Inferior parietal cortex (tissue), 1 donor: ENCODE measurements around the gene PRRG3.
"Not testable (repeated sequence)": the region's sequence is repeated elsewhere in the genome, so short reads cannot be mapped to it uniquely, and the experiment has no call there.

ENCODE experiments used
- DNase-seq: peaks from one replicate; pipeline ENCODE4 v3.0.0-alpha.2; 2016; ENCODE audit errors: extremely low spot score

Gene PRRG3

GRCh38 chrX:151694661-151695582, at the start of gene PRRG3:
Gene PRRG3 (plus strand): TSS chrX:151695458. CDS start chrX:151698815, 3,357 bp downstream.
- no peak for DNase-seq

GRCh38 chrX:151675121-151675746, 20.0 kb upstream of the PRRG3 start:
- DNase-seq: no peak

GRCh38 chrX:151676196-151676595, 19.1 kb upstream of the PRRG3 start:
- no peak for DNase-seq

GRCh38 chrX:151679798-151680402, 15.4 kb upstream of the PRRG3 start:
- DNase-seq: no peak

- peak; percentile 52 for DNase-seq
These were observed 14.5 kb upstream of the PRRG3 start for GRCh38 chrX:151680805-151681204.

GRCh38 chrX:151687635-151688034, 7.6 kb upstream of the PRRG3 start:
- no peak for DNase-seq

GRCh38 chrX:151688695-151689094, 6.6 kb upstream of the PRRG3 start:
- DNase-seq: no peak

- no peak for DNase-seq
These were observed 2.4 kb upstream of the PRRG3 start for GRCh38 chrX:151692825-151693224.

GRCh38 chrX:151694121-151694520, 1.1 kb upstream of the PRRG3 start:
- no peak for DNase-seq

- DNase-seq: no peak
These were observed 504 bp downstream of the PRRG3 start for GRCh38 chrX:151695583-151696340.

GRCh38 chrX:151697082-151697481, 1.8 kb downstream of the PRRG3 start:
- DNase-seq: not testable (repeated sequence)

- no peak for DNase-seq
These were observed 2.3 kb downstream of the PRRG3 start for GRCh38 chrX:151697522-151697921.

GRCh38 chrX:151698485-151698884, 3.2 kb downstream of the PRRG3 start:
- DNase-seq: no peak

- no peak for DNase-seq
These were observed 4.5 kb downstream of the PRRG3 start for GRCh38 chrX:151699746-151700145.

GRCh38 chrX:151700581-151700980, 5.3 kb downstream of the PRRG3 start:
- no peak for DNase-seq

- DNase-seq: no peak
These were observed 5.8 kb downstream of the PRRG3 start for GRCh38 chrX:151701071-151701470.

GRCh38 chrX:151701531-151701930, 6.3 kb downstream of the PRRG3 start:
- DNase-seq: no peak

GRCh38 chrX:151702026-151702714, 6.9 kb downstream of the PRRG3 start:
- DNase-seq: no peak

- no peak for DNase-seq
These were observed 7.6 kb downstream of the PRRG3 start for GRCh38 chrX:151702741-151703340.

GRCh38 chrX:151703487-151703886, 8.2 kb downstream of the PRRG3 start:
- DNase-seq: no peak
